Measurements from ENCODE around the gene RAMACL.

DNA sequence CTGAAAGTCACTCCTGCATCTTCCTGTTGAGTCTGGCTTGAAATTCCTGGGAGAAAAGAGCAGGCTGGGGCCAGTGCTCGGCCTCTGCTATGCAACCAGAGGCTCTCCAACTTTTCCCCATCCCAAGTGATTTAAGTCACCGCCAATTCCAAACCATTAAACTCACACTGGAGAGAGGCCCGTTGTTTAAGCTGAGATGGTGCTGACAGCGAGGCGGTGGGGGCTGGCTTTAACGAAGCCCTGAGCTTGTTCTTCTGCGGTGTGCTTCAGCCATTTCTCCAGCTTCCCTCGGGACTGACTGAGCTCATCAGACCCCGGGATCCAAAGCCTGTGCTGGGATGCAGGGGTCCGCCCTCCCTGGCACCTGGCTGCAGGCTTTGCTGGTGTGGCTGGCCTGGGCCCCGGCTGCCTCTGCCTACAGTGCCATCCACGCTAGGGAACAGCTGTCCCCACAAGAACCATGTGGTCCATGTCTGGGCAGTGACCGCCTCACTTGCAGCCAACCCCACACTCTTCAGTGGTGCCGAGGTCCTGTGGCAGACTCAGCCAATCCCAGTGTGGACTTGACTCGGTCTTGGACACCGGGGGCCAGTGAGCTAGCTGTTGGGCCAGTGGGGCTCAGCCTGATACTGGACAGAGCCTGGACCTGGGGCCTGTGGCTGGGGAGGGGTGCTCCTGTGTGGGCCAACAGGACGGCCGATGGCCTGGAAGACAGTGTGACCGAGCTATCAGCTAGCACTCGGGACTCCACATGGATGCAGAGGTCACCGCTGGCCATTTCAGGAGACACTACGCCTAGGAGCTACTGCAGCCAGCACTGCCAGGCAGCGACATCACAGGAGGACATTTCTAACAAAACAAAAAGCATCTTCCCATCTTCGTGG is 21.2 kb downstream of the RAMACL start:
- TF ChIP-seq, protein P1, sequence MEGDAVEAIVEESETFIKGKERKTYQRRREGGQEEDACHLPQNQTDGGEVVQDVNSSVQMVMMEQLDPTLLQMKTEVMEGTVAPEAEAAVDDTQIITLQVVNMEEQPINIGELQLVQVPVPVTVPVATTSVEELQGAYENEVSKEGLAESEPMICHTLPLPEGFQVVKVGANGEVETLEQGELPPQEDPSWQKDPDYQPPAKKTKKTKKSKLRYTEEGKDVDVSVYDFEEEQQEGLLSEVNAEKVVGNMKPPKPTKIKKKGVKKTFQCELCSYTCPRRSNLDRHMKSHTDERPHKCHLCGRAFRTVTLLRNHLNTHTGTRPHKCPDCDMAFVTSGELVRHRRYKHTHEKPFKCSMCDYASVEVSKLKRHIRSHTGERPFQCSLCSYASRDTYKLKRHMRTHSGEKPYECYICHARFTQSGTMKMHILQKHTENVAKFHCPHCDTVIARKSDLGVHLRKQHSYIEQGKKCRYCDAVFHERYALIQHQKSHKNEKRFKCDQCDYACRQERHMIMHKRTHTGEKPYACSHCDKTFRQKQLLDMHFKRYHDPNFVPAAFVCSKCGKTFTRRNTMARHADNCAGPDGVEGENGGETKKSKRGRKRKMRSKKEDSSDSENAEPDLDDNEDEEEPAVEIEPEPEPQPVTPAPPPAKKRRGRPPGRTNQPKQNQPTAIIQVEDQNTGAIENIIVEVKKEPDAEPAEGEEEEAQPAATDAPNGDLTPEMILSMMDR (IDR thresholded peaks at IDR 0.05; ENCODE audit: poor library complexity, severe bottlenecking): no peak
- no peak for TF ChIP-seq EP300 (conservative IDR thresholded peaks at IDR 0.05; ENCODE audit: poor library complexity, severe bottlenecking)
